ENCODE measurements around the gene SLC25A3.

DNA sequence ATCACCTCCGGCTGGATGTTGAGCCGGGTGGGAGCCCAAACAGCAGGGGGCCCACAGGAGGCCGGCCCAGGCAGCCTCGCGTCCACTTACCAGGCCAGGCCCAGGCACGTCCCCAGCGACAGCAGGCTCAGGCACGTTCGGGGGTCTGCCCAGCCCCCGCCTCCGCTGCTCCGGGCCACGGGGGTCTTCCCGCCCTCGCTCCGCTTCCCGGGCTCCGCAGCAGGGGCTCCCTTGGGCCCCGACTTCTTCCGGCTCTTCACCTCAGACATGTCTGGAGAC, 50.9 kb downstream of the SLC25A3 start:
- no peak for TF ChIP-seq REST (IDR thresholded peaks at IDR 0.05; ENCODE audit: borderline replicate concordance)
- 0 out of 2 replicates have a peak, but pooled peaks have one; percentile 62 for TF ChIP-seq REST (CRISPR knock-in tag; IDR thresholded peaks at IDR 0.05; ENCODE audit: low read depth)
- TF ChIP-seq RBM22 (IDR thresholded peaks at IDR 0.05; ENCODE audit: low read depth, low read length, poor library complexity, severe bottlenecking): no peak
- no peak for TF ChIP-seq ZBTB33 (CRISPR knock-in tag; IDR thresholded peaks at IDR 0.05)
- TF ChIP-seq USF2 (CRISPR knock-in tag; IDR thresholded peaks at IDR 0.05): 0 out of 2 replicates have a peak, but pooled peaks have one; percentile 18
- TF ChIP-seq SNAPC5 (CRISPR knock-in tag; IDR thresholded peaks at IDR 0.05): no peak
- no peak for TF ChIP-seq SETDB1 (IDR thresholded peaks at IDR 0.05; ENCODE audit: low read length)
- no peak for TF ChIP-seq MEF2D (tag; conservative IDR thresholded peaks at IDR 0.05; ENCODE audit: low read depth)
- TF ChIP-seq, protein P1, sequence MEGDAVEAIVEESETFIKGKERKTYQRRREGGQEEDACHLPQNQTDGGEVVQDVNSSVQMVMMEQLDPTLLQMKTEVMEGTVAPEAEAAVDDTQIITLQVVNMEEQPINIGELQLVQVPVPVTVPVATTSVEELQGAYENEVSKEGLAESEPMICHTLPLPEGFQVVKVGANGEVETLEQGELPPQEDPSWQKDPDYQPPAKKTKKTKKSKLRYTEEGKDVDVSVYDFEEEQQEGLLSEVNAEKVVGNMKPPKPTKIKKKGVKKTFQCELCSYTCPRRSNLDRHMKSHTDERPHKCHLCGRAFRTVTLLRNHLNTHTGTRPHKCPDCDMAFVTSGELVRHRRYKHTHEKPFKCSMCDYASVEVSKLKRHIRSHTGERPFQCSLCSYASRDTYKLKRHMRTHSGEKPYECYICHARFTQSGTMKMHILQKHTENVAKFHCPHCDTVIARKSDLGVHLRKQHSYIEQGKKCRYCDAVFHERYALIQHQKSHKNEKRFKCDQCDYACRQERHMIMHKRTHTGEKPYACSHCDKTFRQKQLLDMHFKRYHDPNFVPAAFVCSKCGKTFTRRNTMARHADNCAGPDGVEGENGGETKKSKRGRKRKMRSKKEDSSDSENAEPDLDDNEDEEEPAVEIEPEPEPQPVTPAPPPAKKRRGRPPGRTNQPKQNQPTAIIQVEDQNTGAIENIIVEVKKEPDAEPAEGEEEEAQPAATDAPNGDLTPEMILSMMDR (IDR thresholded peaks at IDR 0.05 in 2 of 3, conservative IDR thresholded peaks at IDR 0.05 in 1 of 3; ENCODE audit: insufficient read depth in 2 of 3, low read depth in 1 of 3, low read length in 3 of 3): peak in 1 of 3 experiments; percentile 1; a peak in 1 of 6 replicates

Measured in K562 (cell line).